OCI-LY7 (cell line): Measurements from ENCODE around the gene CFAP20. TPM values are rescaled to one million over a fixed set of nuclear protein-coding genes. Genes with fewer than 3 reads are reported as not detected.

Experiments
- BruUV-seq: library from RNA; stranded (reverse); fragments of 400-500 nt; replicated peaks from 2 replicates; lab custom pipeline; 2021; lab: Mats Ljungman, UMichigan
- CTCF ChIA-PET: fragments of 300-600 bp; sonication (Branson Sonifier 250); formaldehyde crosslinking; loops from one replicate; lab custom pipeline; 2022; ENCODE audit warnings: antibody characterized with exemption; ENCODE audit not compliant: unreplicated experiment; lab: Charles Lee
- POLR2A ChIA-PET: fragments of 300-600 bp; sonication (Branson Sonifier 250); formaldehyde crosslinking; loops from one replicate; lab custom pipeline; 2022; ENCODE audit warnings: antibody characterized with exemption; lab: Charles Lee
- DNase-seq: peaks from one replicate; pipeline ENCODE4 v3.0.0-alpha.2; 2015; ENCODE audit warnings: low spot score
- H2AFZ ChIP-seq: fragments of 200-600 bp; sonication (generic), shearing (Covaris generic); 2 replicates; pipeline ENCODE4 v1.6.1; 2014; ENCODE audit warnings: mild to moderate bottlenecking, antibody characterized with exemption, low read length, moderate library complexity
- H3K27ac ChIP-seq: fragments of 200-600 bp; sonication (generic); 2 replicates; pipeline ENCODE4 v1.5.1; 2014; ENCODE audit warnings: mixed run types, low read depth, mild to moderate bottlenecking, moderate library complexity, low read length, inconsistent platforms; ENCODE audit not compliant: poor library complexity, severe bottlenecking
- H3K36me3 ChIP-seq: fragments of 200-600 bp; sonication (generic); 2 replicates; pipeline ENCODE4 v1.6.1; 2014; ENCODE audit warnings: mild to moderate bottlenecking, antibody characterized with exemption, low read length, moderate library complexity, mixed read lengths; ENCODE audit not compliant: insufficient read depth
- H3K4me1 ChIP-seq: fragments of 200-600 bp; sonication (generic); 2 replicates; pipeline ENCODE4 v1.5.1; 2014; ENCODE audit warnings: mild to moderate bottlenecking, low read length; ENCODE audit not compliant: insufficient read depth, poor library complexity, severe bottlenecking
- H3K4me2 ChIP-seq: fragments of 200-600 bp; sonication (generic); 2 replicates; pipeline ENCODE4 v1.6.1; 2014; ENCODE audit warnings: mild to moderate bottlenecking, low read length
- H3K4me3 ChIP-seq: fragments of 200-600 bp; sonication (generic); 2 replicates; pipeline ENCODE4 v1.5.1; 2014; ENCODE audit warnings: mild to moderate bottlenecking, low read depth, low read length; ENCODE audit not compliant: poor library complexity, severe bottlenecking
- H3K79me2 ChIP-seq: fragments of 200-600 bp; sonication (generic); 2 replicates; pipeline ENCODE4 v1.6.1; 2016; ENCODE audit warnings: low read depth, mild to moderate bottlenecking, low read length, moderate library complexity, mixed read lengths; ENCODE audit not compliant: insufficient read depth
- H3K9me2 ChIP-seq: fragments of 200-600 bp; sonication (generic); 2 replicates; pipeline ENCODE4 v1.6.1; 2016; ENCODE audit warnings: mild to moderate bottlenecking, low read length, mixed read lengths; ENCODE audit not compliant: insufficient read depth
- H3K9me3 ChIP-seq: fragments of 200-600 bp; sonication (generic); 2 replicates; pipeline ENCODE4 v1.6.1; 2014; ENCODE audit warnings: mild to moderate bottlenecking, mixed run types, low read length, mixed read lengths
- H4K20me1 ChIP-seq: fragments of 200-600 bp; sonication (generic); 2 replicates; pipeline ENCODE4 v1.6.1; 2014; ENCODE audit warnings: mild to moderate bottlenecking, antibody characterized with exemption, low read length, moderate library complexity, mixed read lengths; ENCODE audit not compliant: insufficient read depth
- CTCF ChIP-seq: fragments of 200-600 bp; sonication (generic); conservative IDR thresholded peaks from 2 replicates; pipeline ENCODE4 v1.5.1; 2014; ENCODE audit warnings: mild to moderate bottlenecking, antibody characterized with exemption, low read length, moderate library complexity, mixed read lengths
- EZH2phosphoT487 ChIP-seq: fragments of 200-600 bp; sonication (generic); IDR thresholded peaks from 2 replicates; pipeline ENCODE4 v1.6.1; 2018; ENCODE audit warnings: low read depth, borderline replicate concordance, mild to moderate bottlenecking, mixed run types, antibody characterized with exemption, low read length, moderate library complexity, mixed read lengths
- intact Hi-C: fragments of 100-400 bp; cut with micrococcal nuclease; formaldehyde crosslinking; loops from one replicate; pipeline ENCODE4 v1.10.0; 2022; ENCODE audit not compliant: unreplicated experiment
- total RNA-seq, 2 experiments: library from RNA; depleted of rRNA in 1 of 2; stranded (reverse); fragments of >200 nt in 1 of 2; shearing (Covaris generic) in 1 of 2; gene quantifications; 2 replicates each; pipeline ENCODE4 v1.2.3, GENCODE V29; 2014 to 2022

Gene CFAP20
- total RNA-seq, 2 experiments from 2014 or later, result 46.4 to 89.2 TPM

- no TSS peak for BruUV-seq
- no peaks in the 10 kb centered on the region for H3K4me1 ChIP-seq
- ChIA-PET CTCF (no interaction called here), POLR2A (interaction anchor here (0.7 to 1.5 kb wide), 2 partner anchors 14 to 27 kb away, joined by 3 read pairs; partner anchors contain the start of gene CFAP20)
- intact Hi-C loops, result no loop called here
- no peaks in the 10 kb centered on the region for H3K9me2 ChIP-seq
- TF ChIP-seq CTCF, result no peak
- no peak for TF ChIP-seq EZH2phosphoT487
- no peaks in the 10 kb centered on the region for H3K79me2 ChIP-seq
- no peak for DNase-seq
- no peak overlapping the region for H3K4me2 ChIP-seq
- H2AFZ ChIP-seq, result no peak overlapping the region
- H3K27ac ChIP-seq, result no peak overlapping the region
- H3K36me3 ChIP-seq, result no peaks in the 10 kb centered on the region
- H3K4me3 ChIP-seq, result no peak overlapping the region
- H3K9me3 ChIP-seq, result no peaks in the 10 kb centered on the region
- no peaks in the 10 kb centered on the region for H4K20me1 ChIP-seq
Observed at GRCh38 chr16:58102665-58103392, 26.4 kb downstream of the CFAP20 start.

- no peaks in the 10 kb centered on the region for H3K9me3 ChIP-seq
- no peaks in the 10 kb centered on the region for H3K9me2 ChIP-seq
- DNase-seq, result no peak
- H3K36me3 ChIP-seq, result no peaks in the 10 kb centered on the region
- H4K20me1 ChIP-seq, result no peaks in the 10 kb centered on the region
- no peak overlapping the region for H3K4me3 ChIP-seq
- BruUV-seq, result no TSS peak
- H3K4me1 ChIP-seq, result no peaks in the 10 kb centered on the region
- no peaks in the 10 kb centered on the region for H3K79me2 ChIP-seq
- H3K4me2 ChIP-seq, result no peak overlapping the region
- H3K27ac ChIP-seq, result no peak overlapping the region
- H2AFZ ChIP-seq, result no peak overlapping the region
- ChIA-PET POLR2A (no interaction called here), CTCF (no interaction called here)
- TF ChIP-seq CTCF (no peak), EZH2phosphoT487 (no peak)
- intact Hi-C loops, result no loop called here
Observed at GRCh38 chr16:58099956-58100300, 29.3 kb downstream of the CFAP20 start.
